Daoy (cell line): Measurements from ENCODE around the gene VIM. TPM values are rescaled to one million over a fixed set of nuclear protein-coding genes. Genes with fewer than 3 reads are reported as not detected.
"Not testable (repeated sequence)": the region's sequence is repeated elsewhere in the genome, so short reads cannot be mapped to it uniquely, and the experiment has no call there.

Experiments used
- DNase-seq: peaks from one replicate; pipeline ENCODE4 v3.0.0-alpha.2; 2015; ENCODE audit warnings: low read depth
- total RNA-seq: library from RNA; depleted of rRNA; stranded (reverse); fragments of >200 nt; shearing (Covaris generic); gene quantifications from 2 replicates; pipeline ENCODE4 v1.2.3, GENCODE V29; 2014; rRNA removed

The VIM gene
- total RNA-seq, 1 experiment from 2014 or later = 5,657 TPM

GRCh38 chr10:17256051-17256450, 28.0 kb downstream of the VIM start:
- no peak for DNase-seq

GRCh38 chr10:17256627-17257026, 28.6 kb downstream of the VIM start:
- DNase-seq = no peak

GRCh38 chr10:17257466-17258321, 29.7 kb downstream of the VIM start:
- peak; percentile 66 for DNase-seq

GRCh38 chr10:17262502-17262901, 34.5 kb downstream of the VIM start:
- no peak for DNase-seq

GRCh38 chr10:17263580-17263979, 35.5 kb downstream of the VIM start:
- no peak for DNase-seq

GRCh38 chr10:17265468-17265867, 37.4 kb downstream of the VIM start:
- DNase-seq = no peak

GRCh38 chr10:17266549-17266948, 38.5 kb downstream of the VIM start:
- not testable (repeated sequence) for DNase-seq

- DNase-seq = no peak
Measured at GRCh38 chr10:17272648-17273047, 44.6 kb downstream of the VIM start.

- DNase-seq = peak; percentile 64
Measured at GRCh38 chr10:17273403-17273802, 45.4 kb downstream of the VIM start.

- DNase-seq = no peak
Measured at GRCh38 chr10:17276756-17277424, 48.8 kb downstream of the VIM start.

- DNase-seq = no peak
Measured at GRCh38 chr10:17278607-17279240, 50.7 kb downstream of the VIM start.

- no peak for DNase-seq
Measured at GRCh38 chr10:17282311-17282710, 54.3 kb downstream of the VIM start.

- DNase-seq = no peak
Measured at GRCh38 chr10:17286562-17287550, 58.8 kb downstream of the VIM start.

Other genes with a start within 250 kb of the VIM start
- 0.71 and 1.7 TPM in 2 replicates for gene CUBN, start 98.4 kb upstream of the VIM start, total RNA-seq
- gene TRDMT1, start 26.6 kb upstream of the VIM start, total RNA-seq = 8.4 and 9.1 TPM in 2 replicates
- gene ST8SIA6, start 226.4 kb downstream of the VIM start, total RNA-seq = 0.91 and 1.2 TPM in 2 replicates